Muscle of leg (tissue), 11 donors: ENCODE results near the gene AADACL4. TPM values are rescaled to one million over a fixed set of nuclear protein-coding genes. Genes with fewer than 3 reads are reported as not detected.

ENCODE experiments used
- DNase-seq: peaks from one replicate; pipeline ENCODE4 v3.0.0; 2013
- H3K27ac ChIP-seq: one replicate; pipeline ENCODE4 v1.5.1; 2013; ENCODE audit warnings: mild to moderate bottlenecking, low read length, control low read depth
- H3K27me3 ChIP-seq: one replicate; pipeline ENCODE4 v1.6.1; 2013; ENCODE audit warnings: low read length; ENCODE audit not compliant: control insufficient read depth, insufficient read depth
- H3K36me3 ChIP-seq: one replicate; pipeline ENCODE4 v1.6.1; 2013; ENCODE audit warnings: low read length; ENCODE audit not compliant: control insufficient read depth, insufficient read depth
- H3K4me1 ChIP-seq: one replicate; pipeline ENCODE4 v1.6.1; 2013; ENCODE audit warnings: low read length; ENCODE audit not compliant: control insufficient read depth, insufficient read depth
- H3K4me3 ChIP-seq: one replicate; pipeline ENCODE4 v1.5.1; 2013; ENCODE audit warnings: low read length, control low read depth
- H3K9me3 ChIP-seq: replicated peaks from 2 replicates; pipeline ENCODE4 v1.6.1; 2013; ENCODE audit warnings: low read depth, low read length; ENCODE audit not compliant: control insufficient read depth
- WGBS: methylation state at CpG from one replicate; pipeline ENCODE4 v1.1.5; 2013; ENCODE audit warnings: missing lambda C conversion rate; ENCODE audit not compliant: insufficient coverage; 5-methylcytosine and 5-hydroxymethylcytosine counted together
- polyA plus RNA-seq, 8 donors: library from polyadenylated mRNA; unstranded; fragments of 120-200 nt; gene quantifications; one replicate each; pipeline versions ENCODE4 v1.2.1 to v1.2.3, GENCODE V29; 2013; ENCODE audit warnings: inconsistent platforms in 1 of 8, low replicate concordance in 1 of 8; ENCODE audit not compliant: insufficient read length in 8 of 8, insufficient read depth in 1 of 8
- total RNA-seq: library from RNA; stranded (reverse); fragments of 120-200 nt; gene quantifications from one replicate; pipeline ENCODE4 v1.2.4, GENCODE V29; 2013

The AADACL4 gene
- total and polyA plus RNA-seq, 9 donors: 0.04 to 0.12 TPM; not detected in 7

DNA sequence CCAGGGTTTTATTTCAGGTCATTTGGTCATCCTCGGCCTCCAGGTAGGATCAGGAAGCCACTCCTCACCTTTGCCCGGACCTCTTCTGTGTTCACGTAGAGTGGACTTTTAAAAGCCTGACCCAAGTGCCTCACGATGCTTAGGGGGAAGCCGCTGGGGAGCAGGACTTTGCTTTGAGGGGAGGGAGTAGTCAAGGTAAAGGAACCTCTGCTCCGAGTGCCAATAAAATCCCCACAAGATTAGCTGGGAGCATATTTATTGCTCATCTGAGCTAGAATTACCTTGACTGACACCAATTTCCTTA lies 25.3 kb upstream of the AADACL4 start:
- DNase-seq: no peak
- peaks cover 74% of the 10 kb centered on the region for H3K4me1 ChIP-seq
- 0% methylated on average over 1 of the region's 6 CpGs for WGBS
- no peaks in the 10 kb centered on the region for H3K9me3 ChIP-seq
- H3K4me3 ChIP-seq: peak overlapping the region; percentile 67
- no peaks in the 10 kb centered on the region for H3K36me3 ChIP-seq
- peaks cover 34% of the 10 kb centered on the region for H3K27me3 ChIP-seq
- peak overlapping the region; percentile 90 for H3K27ac ChIP-seq

GRCh38 chr1:12618965-12619791 lies 24.7 kb upstream of the AADACL4 start:
- Histone ChIP-seq H3K36me3 (no peaks in the 10 kb centered on the region), H3K4me1 (peaks cover 74% of the 10 kb centered on the region), H3K4me3 (peak overlapping the region; percentile 67), H3K27ac (peak overlapping the region; percentile 90), H3K9me3 (no peaks in the 10 kb centered on the region), H3K27me3 (peaks cover 34% of the 10 kb centered on the region)
- peak; percentile 84 for DNase-seq
- WGBS: 10% methylated on average over 18 of the region's 30 CpGs

- Histone ChIP-seq H3K27ac (peak overlapping the region; percentile 90), H3K36me3 (no peaks in the 10 kb centered on the region), H3K27me3 (peaks cover 34% of the 10 kb centered on the region), H3K4me1 (peaks cover 70% of the 10 kb centered on the region), H3K4me3 (peak overlapping the region; percentile 67), H3K9me3 (no peaks in the 10 kb centered on the region)
- DNase-seq: peak; percentile 96
- 9% methylated on average over 20 of the region's 23 CpGs for WGBS
These were observed 23.9 kb upstream of the AADACL4 start for GRCh38 chr1:12619792-12620487.

GRCh38 chr1:12620488-12620865 lies 23.4 kb upstream of the AADACL4 start:
- Histone ChIP-seq H3K4me3 (no peak overlapping the region), H3K36me3 (no peaks in the 10 kb centered on the region), H3K27ac (no peak overlapping the region), H3K4me1 (peaks cover 65% of the 10 kb centered on the region), H3K27me3 (peaks cover 29% of the 10 kb centered on the region), H3K9me3 (no peaks in the 10 kb centered on the region)
- no peak for DNase-seq
- WGBS: 100% methylated on average over 1 of the region's 4 CpGs

DNA sequence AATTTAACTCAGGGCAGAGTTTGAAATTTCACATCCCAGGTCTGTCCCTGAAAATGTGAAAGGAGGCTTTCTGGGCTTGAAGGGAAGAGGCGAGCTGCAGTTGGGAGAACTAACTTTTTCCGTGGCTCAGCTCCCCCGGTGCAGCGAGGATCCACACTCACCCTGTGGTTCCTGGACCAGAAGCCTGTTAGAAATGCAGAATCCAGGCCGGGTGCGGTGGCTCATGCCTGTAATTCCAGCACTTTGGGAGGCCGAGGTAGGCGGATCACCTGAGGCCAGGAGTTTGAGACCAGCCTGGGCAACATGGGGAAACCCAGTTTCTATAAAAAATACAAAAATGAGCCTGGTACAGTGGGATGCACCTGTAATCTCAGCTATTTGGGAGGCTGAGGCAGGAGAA lies 23.0 kb upstream of the AADACL4 start:
- H3K27me3 ChIP-seq: peaks cover 26% of the 10 kb centered on the region
- no peak overlapping the region for H3K27ac ChIP-seq
- no peaks in the 10 kb centered on the region for H3K9me3 ChIP-seq
- no peaks in the 10 kb centered on the region for H3K36me3 ChIP-seq
- H3K4me1 ChIP-seq: peaks cover 61% of the 10 kb centered on the region
- no peak for DNase-seq
- WGBS: 81% methylated on average over 8 of the region's 8 CpGs
- no peak overlapping the region for H3K4me3 ChIP-seq

DNA sequence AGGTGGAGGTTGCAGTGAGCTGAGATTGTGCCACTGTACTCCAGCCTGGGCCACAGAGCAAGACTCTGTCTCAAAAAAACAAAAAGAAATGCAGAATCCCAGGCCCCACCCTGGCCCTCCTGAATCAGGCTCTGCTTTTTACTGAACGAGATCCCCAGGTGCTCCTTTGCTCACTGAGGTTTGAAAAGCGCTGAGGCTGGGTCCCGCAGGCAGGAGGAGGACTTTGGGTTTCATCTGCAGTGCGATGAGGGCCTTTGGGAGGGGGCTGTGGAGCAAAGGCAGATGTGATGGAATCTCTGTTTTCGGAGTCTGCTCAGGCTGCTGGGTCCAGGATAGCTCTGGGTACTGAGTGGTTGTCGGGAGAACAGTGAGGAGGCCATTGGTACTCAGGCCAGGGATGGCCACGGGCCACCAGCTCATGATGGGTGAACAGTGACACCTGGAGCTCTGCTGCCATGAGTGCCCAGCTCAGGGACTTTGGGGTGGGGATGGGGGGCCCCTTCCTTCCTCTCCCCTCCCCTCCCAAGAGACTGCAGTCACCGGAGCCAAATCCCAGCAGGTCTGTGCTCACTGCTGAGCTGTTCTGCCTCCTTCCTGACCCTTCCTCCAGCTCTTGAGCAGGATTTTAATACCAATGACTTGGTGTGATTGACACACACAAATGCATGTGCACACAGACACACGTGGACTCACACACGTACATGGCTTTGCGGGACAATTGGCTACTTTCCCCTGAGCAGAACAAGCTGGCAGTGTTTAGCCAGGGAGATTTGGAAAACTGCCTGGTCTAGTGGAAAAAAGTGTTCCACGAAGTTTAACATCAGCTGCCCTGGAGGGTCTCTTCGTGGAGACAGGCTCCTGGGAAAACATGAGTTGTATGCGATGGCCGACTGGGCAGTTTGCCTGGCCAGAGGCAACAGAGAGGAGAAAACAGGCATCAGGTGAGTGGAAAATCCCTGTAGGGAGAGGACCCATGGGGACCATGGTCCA lies 22.2 kb upstream of the AADACL4 start:
- Histone ChIP-seq H3K4me1 (peaks cover 54% of the 10 kb centered on the region), H3K36me3 (no peaks in the 10 kb centered on the region), H3K4me3 (no peak overlapping the region), H3K9me3 (no peaks in the 10 kb centered on the region), H3K27ac (peak overlapping the region; percentile 31), H3K27me3 (peaks cover 19% of the 10 kb centered on the region)
- peak; percentile 80 for DNase-seq
- 53% methylated on average over 13 of the region's 15 CpGs for WGBS

DNA sequence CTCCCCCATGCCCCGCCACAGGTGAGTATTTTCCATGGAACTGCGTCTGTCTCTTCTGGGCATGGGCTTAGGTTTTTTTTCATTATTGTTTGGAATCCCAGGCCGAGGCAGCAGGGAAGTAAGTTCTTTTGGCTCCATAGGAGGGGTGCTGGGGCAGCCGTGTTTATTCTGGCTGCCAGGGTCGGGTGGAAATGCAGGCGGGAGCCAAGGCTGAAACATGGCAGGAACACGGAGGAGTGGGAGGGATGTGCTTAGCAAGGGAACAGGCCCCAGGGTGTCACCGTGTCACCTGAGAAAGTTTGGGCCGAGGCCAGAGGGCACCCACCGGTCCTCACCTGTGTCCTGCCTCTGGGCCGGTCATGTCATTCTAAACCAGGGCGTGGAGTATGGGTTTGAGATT lies 21.4 kb upstream of the AADACL4 start:
- no peak overlapping the region for H3K4me3 ChIP-seq
- WGBS: 47% methylated on average over 10 of the region's 12 CpGs
- H3K9me3 ChIP-seq: no peaks in the 10 kb centered on the region
- peak overlapping the region; percentile 31 for H3K27ac ChIP-seq
- no peaks in the 10 kb centered on the region for H3K36me3 ChIP-seq
- H3K4me1 ChIP-seq: peaks cover 46% of the 10 kb centered on the region
- DNase-seq: peak; percentile 48
- peaks cover 10% of the 10 kb centered on the region for H3K27me3 ChIP-seq

DNA sequence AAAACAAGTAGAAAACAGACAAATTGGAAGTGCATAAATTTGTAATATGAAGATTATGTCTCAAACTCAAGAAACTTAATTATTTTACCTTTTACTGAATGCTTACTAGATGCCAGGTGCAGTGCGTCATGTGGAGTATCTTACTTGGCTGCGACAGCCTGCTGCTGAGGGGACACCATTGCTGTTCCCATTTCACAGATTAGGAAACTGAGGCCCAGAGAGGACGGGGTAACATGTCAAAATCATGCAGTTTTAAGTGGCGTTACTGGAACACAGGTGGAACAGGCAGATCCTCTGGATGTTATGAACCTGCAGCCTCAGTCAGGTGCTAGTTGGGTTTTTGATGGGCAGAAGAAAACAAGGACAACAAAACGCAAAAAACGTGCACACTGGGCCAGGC lies 18.6 kb upstream of the AADACL4 start:
- no peak for DNase-seq
- 100% methylated on average over 6 of the region's 6 CpGs for WGBS
- Histone ChIP-seq H3K36me3 (no peaks in the 10 kb centered on the region), H3K4me3 (no peak overlapping the region), H3K9me3 (no peaks in the 10 kb centered on the region), H3K27ac (no peak overlapping the region), H3K4me1 (peaks cover 25% of the 10 kb centered on the region), H3K27me3 (peaks cover 2% of the 10 kb centered on the region)

DNA sequence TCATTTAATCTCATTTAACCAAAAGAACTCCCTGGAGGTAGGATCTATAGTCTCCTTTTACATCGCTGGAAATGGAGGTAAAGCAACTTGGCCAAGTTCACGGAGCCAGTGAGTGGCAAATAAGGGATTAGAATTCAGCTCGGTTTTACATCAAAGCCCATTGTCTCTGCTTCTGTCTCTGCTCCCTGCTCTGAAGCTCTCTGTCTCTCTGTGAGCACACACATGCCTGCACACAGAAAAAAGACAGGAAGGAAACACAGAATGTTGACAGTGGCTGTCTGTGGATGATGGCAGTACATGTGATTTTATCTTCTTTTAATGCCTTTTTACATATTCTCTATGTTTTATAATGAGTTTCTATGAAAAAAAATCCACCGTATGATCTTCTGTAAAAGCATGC lies 17.0 kb upstream of the AADACL4 start:
- no peaks in the 10 kb centered on the region for H3K9me3 ChIP-seq
- DNase-seq: no peak
- no peaks in the 10 kb centered on the region for H3K36me3 ChIP-seq
- H3K4me1 ChIP-seq: peaks cover 14% of the 10 kb centered on the region
- H3K27ac ChIP-seq: no peak overlapping the region
- H3K27me3 ChIP-seq: peaks cover 4% of the 10 kb centered on the region
- no peak overlapping the region for H3K4me3 ChIP-seq
- no CpG with 5 or more reads among the region's 4 CpGs for WGBS

DNA sequence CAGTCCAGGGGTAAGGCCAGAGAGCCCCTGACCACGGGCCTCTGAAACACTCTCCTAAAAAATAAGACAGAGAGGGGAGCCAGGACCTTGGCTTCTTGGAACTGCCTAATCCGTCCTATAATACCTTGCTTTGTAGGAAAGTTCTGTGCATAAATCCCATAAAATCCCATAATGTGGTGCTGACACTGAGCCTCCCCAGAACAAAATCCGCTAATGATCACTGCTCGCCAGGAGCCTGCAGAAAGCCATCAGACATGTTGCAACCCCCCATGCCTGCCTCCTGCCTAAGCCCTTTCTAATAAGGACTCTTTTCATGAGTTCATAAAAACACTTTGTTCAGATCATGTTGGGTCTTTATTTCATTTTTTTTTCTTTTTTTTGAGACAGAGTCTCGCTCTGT lies 16.6 kb upstream of the AADACL4 start:
- Histone ChIP-seq H3K4me3 (no peak overlapping the region), H3K9me3 (no peaks in the 10 kb centered on the region), H3K27ac (no peak overlapping the region), H3K4me1 (peaks cover 10% of the 10 kb centered on the region), H3K36me3 (no peaks in the 10 kb centered on the region), H3K27me3 (peaks cover 4% of the 10 kb centered on the region)
- WGBS: no CpG with 5 or more reads among the region's 5 CpGs
- DNase-seq: no peak
